Activated CD8-positive, alpha-beta T cell treated with anti-CD3 and anti-CD28 coated beads for 36 hours (primary cell): ENCODE data around the gene SOBP. TPM values are rescaled to one million over a fixed set of nuclear protein-coding genes. Genes with fewer than 3 reads are reported as not detected.
A peak's percentile ranks its signal among the peaks of the same experiment; 100 is the strongest.

ENCODE experiments used
- ATAC-seq: fragments of 200-7000 bp; cut with Tn5 transposase; one replicate; pipeline ENCODE4 v1.10.0; 2021; ENCODE audit warnings: mild to moderate bottlenecking, moderate library complexity
- CTCF ChIA-PET: fragments of 350-600 bp; sonication (Branson Sonifier 250); formaldehyde crosslinking; loops from one replicate; lab custom pipeline; 2021; ENCODE audit warnings: antibody characterized with exemption; lab: Charles Lee
- POLR2A ChIA-PET: fragments of 350-600 bp; sonication (Branson Sonifier 250); formaldehyde crosslinking; loops from one replicate; lab custom pipeline; 2021; ENCODE audit warnings: antibody characterized with exemption; lab: Charles Lee
- DNase-seq: peaks from one replicate; pipeline ENCODE4 v3.0.0-alpha.2; 2020
- H3K27ac Mint-ChIP-seq: one replicate; pipeline ENCODE4 v1.8.0; 2021; ENCODE audit warnings: mild to moderate bottlenecking, mixed read lengths
- H3K27me3 Mint-ChIP-seq: one replicate; pipeline ENCODE4 v1.8.0; 2021; ENCODE audit warnings: mixed read lengths
- H3K36me3 Mint-ChIP-seq: one replicate; pipeline ENCODE4 v1.8.0; 2021; ENCODE audit warnings: low read depth, mixed read lengths
- H3K4me1 Mint-ChIP-seq: one replicate; pipeline ENCODE4 v1.8.0; 2021; ENCODE audit warnings: low read depth, mixed read lengths
- H3K4me3 Mint-ChIP-seq: one replicate; pipeline ENCODE4 v1.8.0; 2021; ENCODE audit warnings: mild to moderate bottlenecking, moderate library complexity, mixed read lengths
- H3K9me3 Mint-ChIP-seq: one replicate; pipeline ENCODE4 v1.8.0; 2021; ENCODE audit warnings: mixed read lengths
- intact Hi-C: fragments of 100-400 bp; cut with micrococcal nuclease; formaldehyde crosslinking; loops from one replicate; pipeline ENCODE4 v1.10.0; 2022
- total RNA-seq, 2 experiments: library from RNA; stranded (reverse); gene quantifications; one replicate each; pipeline ENCODE4 v1.2.3, GENCODE V29; 2021
- TF ChIP-seq, protein P1 (sequence below): fragments of 200-600 bp; IDR thresholded peaks from one replicate; pipeline ENCODE4 v1.8.0; 2022; ENCODE audit warnings: antibody characterized with exemption, mild to moderate bottlenecking

SOBP gene
- total RNA-seq, 2 experiments from 2014 or later, result 0.77 to 1.1 TPM

DNA sequence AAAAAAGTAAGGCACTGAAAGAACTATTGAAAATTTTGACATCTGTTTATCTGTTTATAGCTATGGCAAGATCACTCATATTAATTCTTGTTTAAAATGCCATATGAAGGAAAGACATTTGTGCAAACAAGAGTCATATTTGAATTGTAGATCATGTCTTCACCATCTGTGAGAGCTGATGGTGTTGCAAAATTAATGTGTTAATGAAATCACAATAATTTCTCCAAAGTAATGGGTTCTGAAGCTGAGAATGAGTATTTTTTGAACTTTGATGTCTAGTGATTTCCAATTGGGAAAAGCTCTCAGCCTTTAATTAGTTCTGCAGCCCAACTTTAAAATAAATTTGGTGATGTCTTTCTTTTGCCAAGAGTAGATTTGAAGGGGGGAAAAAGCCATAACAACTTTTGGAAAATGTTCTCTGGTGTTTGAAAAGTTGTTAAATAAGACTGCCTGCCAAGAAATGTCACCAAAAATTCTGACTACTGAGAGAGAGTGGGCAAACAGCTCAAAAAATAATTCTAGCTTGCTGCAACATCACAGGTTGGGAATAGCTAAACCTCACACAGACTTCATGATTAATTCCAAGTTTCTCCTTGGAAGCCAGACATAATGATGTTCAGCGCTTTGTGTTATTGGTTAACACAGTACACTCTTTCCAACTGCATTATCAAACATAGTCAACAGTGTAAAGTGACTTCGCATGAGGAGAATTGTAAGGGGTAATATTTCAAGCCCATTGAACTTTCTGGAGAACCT, 142.6 kb downstream of the SOBP start:
- Mint-ChIP-seq H3K36me3 (peaks cover 3% of the 10 kb centered on the region), H3K4me3 (no peak overlapping the region), H3K9me3 (no peaks in the 10 kb centered on the region), H3K27me3 (peaks cover 48% of the 10 kb centered on the region), H3K4me1 (peaks cover 6% of the 10 kb centered on the region), H3K27ac (no peak overlapping the region)
- ChIA-PET CTCF (interaction anchor here (1.1 to 2.1 kb wide), 4 partner anchors 9 to 142 kb away, joined by 3 to 4 read pairs (median 4); no protein-coding TSS in a partner anchor), POLR2A (no interaction called here)
- intact Hi-C loops, result no loop called here
- DNase-seq (no peak), ATAC-seq (no peak)
- TF ChIP-seq, protein P1, sequence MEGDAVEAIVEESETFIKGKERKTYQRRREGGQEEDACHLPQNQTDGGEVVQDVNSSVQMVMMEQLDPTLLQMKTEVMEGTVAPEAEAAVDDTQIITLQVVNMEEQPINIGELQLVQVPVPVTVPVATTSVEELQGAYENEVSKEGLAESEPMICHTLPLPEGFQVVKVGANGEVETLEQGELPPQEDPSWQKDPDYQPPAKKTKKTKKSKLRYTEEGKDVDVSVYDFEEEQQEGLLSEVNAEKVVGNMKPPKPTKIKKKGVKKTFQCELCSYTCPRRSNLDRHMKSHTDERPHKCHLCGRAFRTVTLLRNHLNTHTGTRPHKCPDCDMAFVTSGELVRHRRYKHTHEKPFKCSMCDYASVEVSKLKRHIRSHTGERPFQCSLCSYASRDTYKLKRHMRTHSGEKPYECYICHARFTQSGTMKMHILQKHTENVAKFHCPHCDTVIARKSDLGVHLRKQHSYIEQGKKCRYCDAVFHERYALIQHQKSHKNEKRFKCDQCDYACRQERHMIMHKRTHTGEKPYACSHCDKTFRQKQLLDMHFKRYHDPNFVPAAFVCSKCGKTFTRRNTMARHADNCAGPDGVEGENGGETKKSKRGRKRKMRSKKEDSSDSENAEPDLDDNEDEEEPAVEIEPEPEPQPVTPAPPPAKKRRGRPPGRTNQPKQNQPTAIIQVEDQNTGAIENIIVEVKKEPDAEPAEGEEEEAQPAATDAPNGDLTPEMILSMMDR, result no peak

DNA sequence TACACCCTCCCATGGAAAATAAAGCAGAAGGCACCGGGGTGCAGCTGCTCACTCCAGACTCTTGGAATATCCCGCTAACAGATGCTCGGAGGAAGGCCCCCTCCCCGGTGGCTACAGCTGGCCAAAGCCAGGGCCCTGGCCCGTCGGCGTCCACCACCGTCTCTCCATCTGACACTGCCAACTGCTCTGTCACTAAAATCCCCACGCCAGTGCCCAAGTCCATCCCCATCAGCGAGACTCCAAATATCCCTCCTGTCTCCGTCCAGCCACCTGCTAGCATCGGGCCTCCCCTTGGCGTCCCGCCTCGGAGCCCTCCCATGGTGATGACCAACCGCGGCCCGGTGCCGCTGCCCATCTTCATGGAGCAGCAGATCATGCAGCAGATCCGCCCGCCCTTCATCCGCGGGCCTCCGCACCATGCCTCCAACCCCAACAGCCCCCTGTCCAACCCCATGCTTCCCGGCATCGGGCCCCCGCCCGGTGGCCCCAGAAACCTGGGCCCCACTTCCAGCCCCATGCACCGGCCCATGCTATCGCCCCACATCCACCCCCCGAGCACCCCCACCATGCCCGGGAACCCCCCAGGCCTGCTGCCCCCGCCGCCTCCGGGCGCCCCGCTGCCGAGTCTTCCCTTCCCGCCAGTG, 143.9 kb downstream of the SOBP start:
- CTCF ChIA-PET, result interaction anchor here (1.3 kb wide), 1 partner anchor 36 kb away, joined by 3 read pairs; no protein-coding TSS in a partner anchor
- intact Hi-C loops, result no loop called here
- ATAC-seq, result no peak

DNA sequence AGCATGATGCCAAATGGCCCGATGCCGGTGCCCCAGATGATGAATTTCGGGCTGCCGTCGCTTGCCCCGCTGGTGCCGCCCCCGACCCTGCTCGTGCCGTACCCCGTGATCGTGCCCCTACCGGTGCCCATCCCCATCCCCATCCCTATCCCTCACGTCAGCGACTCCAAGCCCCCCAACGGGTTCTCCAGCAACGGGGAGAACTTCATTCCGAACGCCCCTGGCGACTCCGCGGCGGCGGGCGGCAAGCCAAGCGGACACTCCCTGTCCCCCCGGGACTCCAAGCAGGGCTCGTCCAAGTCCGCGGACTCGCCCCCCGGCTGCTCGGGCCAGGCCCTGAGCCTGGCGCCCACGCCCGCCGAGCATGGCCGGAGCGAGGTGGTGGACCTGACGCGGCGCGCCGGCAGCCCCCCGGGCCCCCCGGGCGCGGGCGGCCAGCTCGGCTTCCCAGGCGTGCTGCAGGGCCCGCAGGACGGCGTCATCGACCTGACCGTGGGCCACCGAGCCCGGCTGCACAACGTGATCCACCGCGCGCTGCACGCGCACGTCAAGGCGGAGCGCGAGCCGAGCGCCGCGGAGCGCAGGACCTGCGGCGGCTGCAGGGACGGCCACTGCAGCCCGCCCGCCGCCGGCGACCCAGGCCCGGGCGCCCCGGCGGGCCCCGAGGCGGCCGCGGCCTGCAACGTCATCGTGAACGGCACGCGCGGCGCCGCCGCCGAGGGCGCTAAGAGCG, 144.6 kb downstream of the SOBP start:
- CTCF ChIA-PET, result interaction anchor here (1.3 kb wide), 1 partner anchor 13 kb away, joined by 3 read pairs; no protein-coding TSS in a partner anchor
- H3K36me3 Mint-ChIP-seq, result peaks cover 3% of the 10 kb centered on the region

More for the DNA sequence above, 143.9 kb downstream of the SOBP start:
- POLR2A ChIA-PET, result no interaction called here
- Mint-ChIP-seq H3K9me3 (no peaks in the 10 kb centered on the region), H3K4me3 (peak overlapping the region; percentile 51), H3K27me3 (peaks cover 51% of the 10 kb centered on the region), H3K27ac (no peak overlapping the region), H3K4me1 (peaks cover 6% of the 10 kb centered on the region), H3K36me3 (peaks cover 3% of the 10 kb centered on the region)
- no peak for DNase-seq
- TF ChIP-seq, protein P1, result no peak

DNA sequence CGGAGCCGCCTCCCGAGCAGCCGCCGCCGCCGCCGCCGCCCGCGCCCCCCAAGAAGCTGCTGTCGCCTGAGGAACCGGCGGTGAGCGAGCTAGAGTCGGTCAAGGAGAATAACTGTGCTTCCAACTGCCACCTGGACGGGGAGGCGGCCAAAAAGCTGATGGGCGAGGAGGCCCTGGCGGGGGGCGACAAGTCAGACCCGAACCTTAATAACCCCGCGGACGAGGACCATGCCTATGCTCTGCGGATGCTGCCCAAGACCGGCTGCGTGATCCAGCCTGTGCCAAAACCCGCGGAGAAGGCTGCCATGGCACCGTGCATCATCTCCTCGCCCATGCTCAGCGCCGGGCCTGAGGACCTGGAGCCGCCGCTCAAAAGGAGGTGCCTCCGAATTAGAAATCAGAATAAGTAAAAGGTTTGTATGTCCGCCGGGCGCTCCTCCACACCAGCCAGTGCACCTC, 145.2 kb downstream of the SOBP start:
- intact Hi-C loops, result no loop called here
- peaks cover 6% of the 10 kb centered on the region for H3K4me1 Mint-ChIP-seq
- ChIA-PET POLR2A (no interaction called here), CTCF (interaction anchor here (1.3 kb wide), 1 partner anchor 13 kb away, joined by 3 read pairs; no protein-coding TSS in a partner anchor)
- H3K27ac Mint-ChIP-seq, result no peak overlapping the region
- H3K4me3 Mint-ChIP-seq, result peak overlapping the region; percentile 29
- H3K9me3 Mint-ChIP-seq, result no peaks in the 10 kb centered on the region
- ATAC-seq, result no peak
- TF ChIP-seq, protein P1, result no peak
- no peak for DNase-seq
- H3K27me3 Mint-ChIP-seq, result peaks cover 51% of the 10 kb centered on the region
- peaks cover 3% of the 10 kb centered on the region for H3K36me3 Mint-ChIP-seq

More for the DNA sequence above, 144.6 kb downstream of the SOBP start:
- POLR2A ChIA-PET, result no interaction called here
- Mint-ChIP-seq H3K4me1 (peaks cover 6% of the 10 kb centered on the region), H3K4me3 (peak overlapping the region; percentile 51), H3K27ac (no peak overlapping the region), H3K27me3 (peaks cover 51% of the 10 kb centered on the region), H3K9me3 (no peaks in the 10 kb centered on the region)
- TF ChIP-seq, protein P1, result no peak
- peak; percentile 56 for ATAC-seq
- peak; percentile 20 for DNase-seq
- intact Hi-C loops, result no loop called here
